IMR-90 (cell line): ENCODE measurements around the gene DPRX.

Source experiments
- BHLHE40 ChIP-seq: fragments of 150-350 bp; IDR thresholded peaks from 2 replicates; pipeline ENCODE4 v1.6.1; 2016; ENCODE audit warnings: mild to moderate bottlenecking, low read depth, low read length
- CEBPB ChIP-seq: IDR thresholded peaks from 2 replicates; pipeline ENCODE4 v1.6.1; 2012; ENCODE audit warnings: low read depth, low read length, improper control_type of control experiment
- CHD1 ChIP-seq: IDR thresholded peaks from 2 replicates; pipeline ENCODE4 v1.6.1; 2012; ENCODE audit warnings: low read depth, low read length, improper control_type of control experiment
- MAFK ChIP-seq: IDR thresholded peaks from 2 replicates; pipeline ENCODE4 v1.6.1; 2012; ENCODE audit warnings: low read depth, low read length, improper control_type of control experiment
- MAZ ChIP-seq: IDR thresholded peaks from 2 replicates; pipeline ENCODE4 v1.6.1; 2012; ENCODE audit warnings: low read depth, mild to moderate bottlenecking, low read length, improper control_type of control experiment, moderate library complexity, borderline replicate concordance
- MXI1 ChIP-seq: IDR thresholded peaks from 2 replicates; pipeline ENCODE4 v1.6.1; 2012; ENCODE audit warnings: low read depth, mild to moderate bottlenecking, low read length, moderate library complexity, borderline replicate concordance
- NFE2L2 ChIP-seq: fragments of 150-350 bp; IDR thresholded peaks from 2 replicates; pipeline ENCODE4 v1.6.1; 2016; ENCODE audit warnings: low read depth, mild to moderate bottlenecking, low read length
- POLR2A ChIP-seq: IDR thresholded peaks from 2 replicates; pipeline ENCODE4 v1.6.1; 2012; ENCODE audit warnings: mild to moderate bottlenecking, low read depth, low read length
- RAD21 ChIP-seq: IDR thresholded peaks from 2 replicates; pipeline ENCODE4 v1.6.1; 2012; ENCODE audit warnings: low read length, improper control_type of control experiment
- RCOR1 ChIP-seq: IDR thresholded peaks from 2 replicates; pipeline ENCODE4 v1.6.1; 2012; ENCODE audit warnings: mild to moderate bottlenecking, low read length, improper control_type of control experiment; ENCODE audit not compliant: insufficient replicate concordance
- SMC3 ChIP-seq: fragments of 150-350 bp; IDR thresholded peaks from 2 replicates; pipeline ENCODE4 v1.6.1; 2016; ENCODE audit warnings: low read depth, mild to moderate bottlenecking, antibody characterized with exemption, low read length, moderate library complexity
- TF ChIP-seq, protein P1 (sequence below): conservative IDR thresholded peaks from 2 replicates; pipeline ENCODE4 v1.5.1; 2012; ENCODE audit warnings: mild to moderate bottlenecking, low read depth, low read length, improper control_type of control experiment
- TF ChIP-seq, protein P2 (sequence below): fragments of 150-350 bp; IDR thresholded peaks from 2 replicates; pipeline ENCODE4 v1.6.1; 2017; ENCODE audit warnings: mild to moderate bottlenecking, antibody characterized with exemption, low read length, low read depth
- TF ChIP-seq, protein P3 (sequence below): fragments of 150-350 bp; IDR thresholded peaks from 2 replicates; pipeline ENCODE4 v1.6.1; 2016; ENCODE audit warnings: low read depth, mild to moderate bottlenecking, low read length, moderate library complexity, borderline replicate concordance

DNA sequence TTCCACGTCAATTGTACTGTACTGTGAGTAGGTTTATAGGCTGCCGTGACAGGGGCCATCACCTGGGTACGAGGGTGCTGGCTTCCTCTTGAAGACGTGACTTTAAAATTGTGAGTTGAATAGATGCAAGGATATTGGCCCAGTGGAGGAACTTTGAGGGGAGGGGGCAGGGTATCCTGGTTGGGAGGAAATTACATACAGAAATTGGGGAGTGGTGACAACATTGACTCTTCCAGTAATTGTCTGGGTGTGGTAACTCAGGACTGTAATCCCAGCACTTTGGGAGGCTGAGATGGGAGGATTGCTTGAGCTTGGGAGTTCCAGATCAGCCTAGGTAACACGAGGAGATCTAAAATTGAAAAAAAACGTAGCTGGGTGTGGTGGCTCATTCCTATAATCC, 30.4 kb downstream of the DPRX start:
- TF ChIP-seq MAFK (no peak), POLR2A (no peak), RAD21 (no peak), CEBPB (no peak), SMC3 (no peak), CHD1 (no peak), MAZ (no peak), MXI1 (no peak), BHLHE40 (no peak), NFE2L2 (no peak), RCOR1 (no peak)
- TF ChIP-seq, protein P1, sequence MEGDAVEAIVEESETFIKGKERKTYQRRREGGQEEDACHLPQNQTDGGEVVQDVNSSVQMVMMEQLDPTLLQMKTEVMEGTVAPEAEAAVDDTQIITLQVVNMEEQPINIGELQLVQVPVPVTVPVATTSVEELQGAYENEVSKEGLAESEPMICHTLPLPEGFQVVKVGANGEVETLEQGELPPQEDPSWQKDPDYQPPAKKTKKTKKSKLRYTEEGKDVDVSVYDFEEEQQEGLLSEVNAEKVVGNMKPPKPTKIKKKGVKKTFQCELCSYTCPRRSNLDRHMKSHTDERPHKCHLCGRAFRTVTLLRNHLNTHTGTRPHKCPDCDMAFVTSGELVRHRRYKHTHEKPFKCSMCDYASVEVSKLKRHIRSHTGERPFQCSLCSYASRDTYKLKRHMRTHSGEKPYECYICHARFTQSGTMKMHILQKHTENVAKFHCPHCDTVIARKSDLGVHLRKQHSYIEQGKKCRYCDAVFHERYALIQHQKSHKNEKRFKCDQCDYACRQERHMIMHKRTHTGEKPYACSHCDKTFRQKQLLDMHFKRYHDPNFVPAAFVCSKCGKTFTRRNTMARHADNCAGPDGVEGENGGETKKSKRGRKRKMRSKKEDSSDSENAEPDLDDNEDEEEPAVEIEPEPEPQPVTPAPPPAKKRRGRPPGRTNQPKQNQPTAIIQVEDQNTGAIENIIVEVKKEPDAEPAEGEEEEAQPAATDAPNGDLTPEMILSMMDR, result no peak
- TF ChIP-seq, protein P2, sequence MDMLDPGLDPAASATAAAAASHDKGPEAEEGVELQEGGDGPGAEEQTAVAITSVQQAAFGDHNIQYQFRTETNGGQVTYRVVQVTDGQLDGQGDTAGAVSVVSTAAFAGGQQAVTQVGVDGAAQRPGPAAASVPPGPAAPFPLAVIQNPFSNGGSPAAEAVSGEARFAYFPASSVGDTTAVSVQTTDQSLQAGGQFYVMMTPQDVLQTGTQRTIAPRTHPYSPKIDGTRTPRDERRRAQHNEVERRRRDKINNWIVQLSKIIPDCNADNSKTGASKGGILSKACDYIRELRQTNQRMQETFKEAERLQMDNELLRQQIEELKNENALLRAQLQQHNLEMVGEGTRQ, result no peak
- TF ChIP-seq, protein P3, sequence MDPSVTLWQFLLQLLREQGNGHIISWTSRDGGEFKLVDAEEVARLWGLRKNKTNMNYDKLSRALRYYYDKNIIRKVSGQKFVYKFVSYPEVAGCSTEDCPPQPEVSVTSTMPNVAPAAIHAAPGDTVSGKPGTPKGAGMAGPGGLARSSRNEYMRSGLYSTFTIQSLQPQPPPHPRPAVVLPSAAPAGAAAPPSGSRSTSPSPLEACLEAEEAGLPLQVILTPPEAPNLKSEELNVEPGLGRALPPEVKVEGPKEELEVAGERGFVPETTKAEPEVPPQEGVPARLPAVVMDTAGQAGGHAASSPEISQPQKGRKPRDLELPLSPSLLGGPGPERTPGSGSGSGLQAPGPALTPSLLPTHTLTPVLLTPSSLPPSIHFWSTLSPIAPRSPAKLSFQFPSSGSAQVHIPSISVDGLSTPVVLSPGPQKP, result no peak
